ENCODE data around the gene LPIN1. TPM values are rescaled to one million over a fixed set of nuclear protein-coding genes. Genes with fewer than 3 reads are reported as not detected.

Gene LPIN1
- total RNA-seq, 3 donors from 2014 or later: 78.6 to 106 (median 82.6) TPM

DNA sequence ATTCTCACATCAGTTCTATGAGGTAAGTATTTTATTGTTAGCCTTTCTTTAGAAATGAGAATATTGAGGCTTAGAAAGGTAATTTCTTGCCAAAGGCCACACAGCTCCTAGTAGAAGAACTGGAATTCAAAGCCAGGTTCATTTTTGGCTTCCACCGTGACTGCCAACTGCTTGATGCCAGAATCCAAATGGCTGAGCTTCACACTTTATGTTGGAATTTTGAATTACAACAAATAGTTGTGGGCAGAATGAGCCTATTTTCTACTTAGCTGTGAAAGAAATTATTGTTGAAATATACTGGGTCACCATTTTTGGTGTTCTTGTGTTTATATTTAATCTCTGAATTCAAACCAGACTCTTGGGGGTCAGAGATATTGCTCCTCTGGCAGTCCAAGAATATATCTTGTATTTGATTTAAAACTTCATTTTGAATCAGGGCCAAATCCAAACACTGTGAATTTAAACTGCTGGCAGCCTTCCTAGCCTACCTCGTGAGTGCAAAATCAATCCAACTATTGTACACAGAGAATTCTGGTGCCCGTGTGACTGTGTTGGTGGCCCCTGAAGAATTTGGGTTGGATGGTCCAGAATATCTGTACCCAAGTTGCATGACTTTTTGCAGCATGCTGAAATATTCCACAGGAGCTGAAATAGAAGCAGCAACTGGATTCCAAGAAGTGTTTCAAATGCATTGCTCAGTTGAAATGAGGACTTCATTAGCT is 35.6 kb upstream of the LPIN1 start:
- H3K9me3 ChIP-seq: no peaks in the 10 kb centered on the region
- no peak for TF ChIP-seq CTCF (IDR thresholded peaks at IDR 0.05)
- TF ChIP-seq POLR2AphosphoS5 (IDR thresholded peaks at IDR 0.05): no peak
- no peak for TF ChIP-seq POLR2A (IDR thresholded peaks at IDR 0.05)
- H3K4me3 ChIP-seq: no peak overlapping the region
- intact Hi-C loops (cut with DNase I; ENCODE audit: low total_unique reads): no loop called here
- no peaks in the 10 kb centered on the region for H3K27me3 ChIP-seq
- peaks cover 0 to 7% of the 10 kb centered on the region in 2 donors for H3K4me1 ChIP-seq
- no peaks in the 10 kb centered on the region for H3K36me3 ChIP-seq
- peak in 1 of 2 donors; percentile 72 for DNase-seq (ENCODE audit: low spot score in 2 of 2)
- peak overlapping the region; percentile 79 to 81 for H3K27ac ChIP-seq

DNA sequence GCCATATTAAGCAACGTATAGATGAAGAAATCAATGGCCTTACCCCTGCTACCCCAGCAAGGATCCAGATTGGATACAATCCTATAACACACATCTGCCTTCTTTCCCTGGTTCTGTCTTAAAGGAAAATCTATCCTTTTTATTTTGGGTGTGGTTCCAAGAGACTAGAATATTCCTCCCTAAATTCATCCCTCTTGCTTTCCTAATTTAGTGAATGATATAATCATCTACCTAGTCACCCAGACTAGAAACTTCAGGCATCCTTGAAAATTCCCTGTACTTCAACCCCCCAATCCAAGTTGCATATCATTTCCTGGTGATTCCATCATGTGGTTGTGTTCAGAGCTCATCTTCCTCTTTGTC is 35.1 kb upstream of the LPIN1 start:
- TF ChIP-seq POLR2AphosphoS5 (IDR thresholded peaks at IDR 0.05) (no peak), CTCF (IDR thresholded peaks at IDR 0.05) (no peak), POLR2A (IDR thresholded peaks at IDR 0.05) (no peak)
- no peaks in the 10 kb centered on the region for H3K27me3 ChIP-seq
- intact Hi-C loops (cut with DNase I; ENCODE audit: low total_unique reads): no loop called here

DNA sequence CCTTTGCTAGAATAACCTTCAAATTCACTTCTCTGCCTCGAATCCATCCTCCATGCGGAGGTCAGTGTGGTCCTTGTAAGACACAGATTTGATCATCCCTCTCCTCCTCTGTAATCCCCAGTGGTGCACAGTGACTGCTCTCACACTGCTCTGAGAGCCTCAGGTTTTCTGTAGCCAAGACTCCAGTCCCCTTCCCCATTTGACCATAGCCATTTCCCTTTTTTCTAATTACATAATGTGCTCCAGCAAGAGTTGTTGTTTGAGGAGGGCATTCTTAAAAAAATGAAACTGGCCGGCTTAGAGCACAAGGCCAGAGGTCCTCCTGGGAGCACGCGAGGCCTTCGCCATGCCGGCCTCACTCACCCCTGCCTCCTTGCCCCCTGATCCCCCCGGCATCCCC is 34.7 kb upstream of the LPIN1 start:
- Histone ChIP-seq H3K4me1 (peaks cover 0 to 7% of the 10 kb centered on the region in 2 donors), H3K27ac (peak overlapping the region; percentile 79 to 81), H3K4me3 (no peak overlapping the region), H3K27me3 (no peaks in the 10 kb centered on the region), H3K9me3 (no peaks in the 10 kb centered on the region), H3K36me3 (no peaks in the 10 kb centered on the region)
- no peak for TF ChIP-seq POLR2AphosphoS5 (IDR thresholded peaks at IDR 0.05)
- TF ChIP-seq POLR2A (IDR thresholded peaks at IDR 0.05): no peak
- no peak for TF ChIP-seq CTCF (IDR thresholded peaks at IDR 0.05)
- DNase-seq (ENCODE audit: low spot score in 2 of 2): no peak
- intact Hi-C loops (cut with DNase I; ENCODE audit: low total_unique reads): no loop called here

More for the DNA sequence above, 35.1 kb upstream of the LPIN1 start:
- Histone ChIP-seq H3K9me3 (no peaks in the 10 kb centered on the region), H3K27ac (peak overlapping the region; percentile 79 to 81), H3K4me1 (peaks cover 0 to 7% of the 10 kb centered on the region in 2 donors), H3K4me3 (no peak overlapping the region), H3K36me3 (no peaks in the 10 kb centered on the region)
- no peak for DNase-seq (ENCODE audit: low spot score in 2 of 2)

GRCh38 chr2:11712866-11713265 is 33.6 kb upstream of the LPIN1 start:
- H3K4me3 ChIP-seq: no peak overlapping the region
- H3K36me3 ChIP-seq: no peaks in the 10 kb centered on the region
- H3K9me3 ChIP-seq: no peaks in the 10 kb centered on the region
- no peak for DNase-seq (ENCODE audit: low spot score in 2 of 2)
- intact Hi-C loops (cut with DNase I; ENCODE audit: low total_unique reads): loop anchor here (1.0 kb wide), 1 partner anchor 19 kb away; no protein-coding TSS in a partner anchor
- no peaks in the 10 kb centered on the region for H3K27me3 ChIP-seq
- TF ChIP-seq POLR2A (IDR thresholded peaks at IDR 0.05): no peak
- no peak for TF ChIP-seq CTCF (IDR thresholded peaks at IDR 0.05)
- TF ChIP-seq POLR2AphosphoS5 (IDR thresholded peaks at IDR 0.05): no peak
- H3K4me1 ChIP-seq: peaks cover 0 to 7% of the 10 kb centered on the region in 2 donors
- H3K27ac ChIP-seq: no peak overlapping the region

DNA sequence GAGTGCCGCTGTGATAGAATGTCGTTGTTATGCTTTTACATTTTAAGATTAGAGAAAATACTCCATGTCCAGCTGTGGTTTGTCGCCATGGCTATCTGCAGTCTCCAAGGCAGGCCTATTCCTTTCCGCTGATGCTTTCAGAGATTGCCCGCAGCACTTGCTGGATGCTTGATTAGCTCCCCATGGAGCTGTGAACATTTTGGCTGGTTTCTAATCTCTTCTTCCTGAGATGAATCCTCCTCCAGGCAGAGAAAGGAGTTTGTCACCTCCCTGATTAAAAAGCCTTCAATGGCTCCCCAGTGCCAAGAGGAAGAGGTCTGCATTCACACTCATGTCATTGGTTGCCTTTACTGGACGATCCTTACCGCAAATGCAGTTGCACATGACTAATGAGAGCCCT is 32.6 kb upstream of the LPIN1 start:
- intact Hi-C loops (cut with DNase I; ENCODE audit: low total_unique reads): loop anchor here (1.0 kb wide), 1 partner anchor 18 kb away; no protein-coding TSS in a partner anchor

More for the DNA sequence above, 32.6 kb upstream of the LPIN1 start:
- Histone ChIP-seq H3K4me1 (peaks cover 0 to 7% of the 10 kb centered on the region in 2 donors), H3K27me3 (no peaks in the 10 kb centered on the region), H3K36me3 (no peaks in the 10 kb centered on the region), H3K4me3 (no peak overlapping the region), H3K9me3 (no peaks in the 10 kb centered on the region), H3K27ac (no peak overlapping the region)
- DNase-seq (ENCODE audit: low spot score in 2 of 2): no peak
- no peak for TF ChIP-seq POLR2AphosphoS5 (IDR thresholded peaks at IDR 0.05)

Data from breast epithelium (tissue), 4 donors.